Parathyroid adenoma (tissue), 2 donors: ENCODE data around the gene GPC3.

Source experiments
- H2AFZ ChIP-seq: fragments of 300-600 bp; sonication (generic); one replicate; pipeline ENCODE4 v1.7.0; 2017; ENCODE audit warnings: antibody characterized with exemption, mild to moderate bottlenecking
- H3K27ac ChIP-seq: fragments of 300-600 bp; sonication (generic); one replicate; pipeline ENCODE4 v1.7.0; 2017
- H3K27me3 ChIP-seq: fragments of 300-600 bp; sonication (generic); one replicate; pipeline ENCODE4 v1.7.0; 2017; ENCODE audit warnings: low read length; ENCODE audit not compliant: control insufficient read depth, insufficient read depth
- H3K36me3 ChIP-seq: fragments of 300-600 bp; sonication (generic); one replicate; pipeline ENCODE4 v1.7.0; 2017; ENCODE audit warnings: low read length; ENCODE audit not compliant: control insufficient read depth, insufficient read depth
- H3K4me1 ChIP-seq: fragments of 300-600 bp; sonication (generic); one replicate; pipeline ENCODE4 v1.7.0; 2017; ENCODE audit warnings: control low read depth
- H3K4me2 ChIP-seq: fragments of 300-600 bp; sonication (generic); one replicate; pipeline ENCODE4 v1.7.0; 2017; ENCODE audit warnings: low read length
- H3K4me3 ChIP-seq: fragments of 300-600 bp; sonication (generic); one replicate; pipeline ENCODE4 v1.7.0; 2017; ENCODE audit warnings: low read depth, low read length
- H3K79me2 ChIP-seq: fragments of 300-600 bp; sonication (generic); one replicate; pipeline ENCODE4 v1.7.0; 2017; ENCODE audit warnings: control low read depth
- H3K9ac ChIP-seq: fragments of 300-600 bp; sonication (generic); one replicate; pipeline ENCODE4 v1.7.0; 2017; ENCODE audit warnings: mild to moderate bottlenecking
- H3K9me3 ChIP-seq: fragments of 300-600 bp; sonication (generic); one replicate; pipeline ENCODE4 v1.7.0; 2017; ENCODE audit warnings: low read length; ENCODE audit not compliant: control insufficient read depth
- CTCF ChIP-seq: fragments of 300-600 bp; sonication (generic); IDR thresholded peaks from one replicate; pipeline ENCODE4 v1.7.0; 2017; ENCODE audit warnings: antibody characterized with exemption, mild to moderate bottlenecking
- donor health status: primary hyperparathyroidism.

Gene GPC3

GRCh38 chrX:133956570-133957340 is 28.6 kb downstream of the GPC3 start:
- Histone ChIP-seq H3K4me3 (no peak overlapping the region), H3K4me2 (no peak overlapping the region), H3K9ac (no peak overlapping the region), H3K79me2 (no peaks in the 10 kb centered on the region), H3K9me3 (no peaks in the 10 kb centered on the region), H3K4me1 (no peaks in the 10 kb centered on the region), H3K27ac (no peak overlapping the region), H3K27me3 (no peaks in the 10 kb centered on the region), H3K36me3 (no peaks in the 10 kb centered on the region), H2AFZ (no peak overlapping the region)
- no peak for TF ChIP-seq CTCF

- Histone ChIP-seq H2AFZ (no peak overlapping the region), H3K36me3 (no peaks in the 10 kb centered on the region), H3K4me1 (no peaks in the 10 kb centered on the region), H3K27me3 (no peaks in the 10 kb centered on the region), H3K9me3 (no peaks in the 10 kb centered on the region), H3K4me2 (no peak overlapping the region), H3K27ac (no peak overlapping the region), H3K79me2 (no peaks in the 10 kb centered on the region), H3K4me3 (no peak overlapping the region), H3K9ac (no peak overlapping the region)
- TF ChIP-seq CTCF: no peak
These were observed 31.5 kb downstream of the GPC3 start for GRCh38 chrX:133953785-133954355.

GRCh38 chrX:133953078-133953477 is 32.3 kb downstream of the GPC3 start:
- TF ChIP-seq CTCF: no peak
- Histone ChIP-seq H3K27ac (no peak overlapping the region), H3K9me3 (no peaks in the 10 kb centered on the region), H2AFZ (no peak overlapping the region), H3K4me2 (no peak overlapping the region), H3K79me2 (no peaks in the 10 kb centered on the region), H3K9ac (no peak overlapping the region), H3K27me3 (no peaks in the 10 kb centered on the region), H3K36me3 (no peaks in the 10 kb centered on the region), H3K4me1 (no peaks in the 10 kb centered on the region), H3K4me3 (no peak overlapping the region)

GRCh38 chrX:133951098-133951497 is 34.3 kb downstream of the GPC3 start:
- Histone ChIP-seq H3K9me3 (no peaks in the 10 kb centered on the region), H3K4me3 (no peak overlapping the region), H3K4me2 (no peak overlapping the region), H3K27me3 (no peaks in the 10 kb centered on the region), H3K4me1 (no peaks in the 10 kb centered on the region), H3K27ac (no peak overlapping the region), H3K9ac (no peak overlapping the region), H2AFZ (no peak overlapping the region), H3K79me2 (no peaks in the 10 kb centered on the region), H3K36me3 (no peaks in the 10 kb centered on the region)
- no peak for TF ChIP-seq CTCF

- Histone ChIP-seq H3K36me3 (no peaks in the 10 kb centered on the region), H3K4me2 (no peak overlapping the region), H3K9ac (no peak overlapping the region), H3K27me3 (no peaks in the 10 kb centered on the region), H3K79me2 (no peaks in the 10 kb centered on the region), H3K4me1 (no peaks in the 10 kb centered on the region), H3K4me3 (no peak overlapping the region), H3K9me3 (no peaks in the 10 kb centered on the region), H2AFZ (no peak overlapping the region), H3K27ac (no peak overlapping the region)
- TF ChIP-seq CTCF: no peak
These were observed 35.2 kb downstream of the GPC3 start for GRCh38 chrX:133950214-133950613.
